Measurements from ENCODE around the gene DNAJC10. TPM values are rescaled to one million over a fixed set of nuclear protein-coding genes. Genes with fewer than 3 reads are reported as not detected.
A peak's percentile ranks its signal among the peaks of the same experiment; 100 is the strongest.

Gene DNAJC10
- total RNA-seq, 1 donor from 2014 or later, result 157 TPM

GRCh38 chr2:182784058-182784706 lies 68.1 kb downstream of the DNAJC10 start:
- no peak overlapping the region for H3K4me3 Mint-ChIP-seq (ENCODE audit: unreplicated experiment)
- H3K4me1 Mint-ChIP-seq (ENCODE audit: unreplicated experiment), result peaks cover 3% of the 10 kb centered on the region
- H3K36me3 Mint-ChIP-seq (ENCODE audit: unreplicated experiment), result peaks cover 14% of the 10 kb centered on the region
- H3K9me3 Mint-ChIP-seq (ENCODE audit: unreplicated experiment), result no peaks in the 10 kb centered on the region
- H3K27me3 Mint-ChIP-seq (ENCODE audit: unreplicated experiment), result no peaks in the 10 kb centered on the region
- H3K27ac Mint-ChIP-seq (ENCODE audit: unreplicated experiment), result no peak overlapping the region
- no peak for TF ChIP-seq CTCF (IDR thresholded peaks at IDR 0.05)
- DNase-seq (ENCODE audit: extremely low spot score, unreplicated experiment), result no peak

DNA sequence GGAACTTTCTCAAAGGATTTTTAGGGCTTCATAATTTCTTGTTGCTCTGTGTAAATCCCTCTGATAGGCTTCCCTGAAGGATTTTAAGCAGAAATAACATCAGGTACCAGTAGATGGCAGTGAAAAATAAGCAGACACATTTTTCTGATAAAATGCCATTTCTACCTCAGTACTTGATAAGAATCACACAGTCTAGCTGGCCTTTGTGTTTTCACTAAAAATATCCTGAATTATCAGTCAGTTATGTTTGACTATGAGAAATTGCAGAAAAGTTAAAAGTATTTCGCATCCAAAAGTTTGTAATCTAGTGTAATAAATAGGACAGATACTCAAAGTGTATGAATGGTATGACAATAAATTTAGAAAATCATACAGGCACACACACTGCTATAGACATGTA lies 68.7 kb downstream of the DNAJC10 start:
- Mint-ChIP-seq H3K36me3 (ENCODE audit: unreplicated experiment) (peaks cover 14% of the 10 kb centered on the region), H3K9me3 (ENCODE audit: unreplicated experiment) (no peaks in the 10 kb centered on the region)
- DNase-seq (ENCODE audit: extremely low spot score, unreplicated experiment), result no peak

GRCh38 chr2:182792441-182792840 lies 76.4 kb downstream of the DNAJC10 start:
- no peak for TF ChIP-seq CTCF (IDR thresholded peaks at IDR 0.05)
- Mint-ChIP-seq H3K27me3 (ENCODE audit: unreplicated experiment) (peaks cover 7% of the 10 kb centered on the region), H3K27ac (ENCODE audit: unreplicated experiment) (no peak overlapping the region)

More for the DNA sequence above, 68.7 kb downstream of the DNAJC10 start:
- TF ChIP-seq CTCF (IDR thresholded peaks at IDR 0.05), result peak; percentile 73
- Mint-ChIP-seq H3K27me3 (ENCODE audit: unreplicated experiment) (no peaks in the 10 kb centered on the region), H3K27ac (ENCODE audit: unreplicated experiment) (no peak overlapping the region), H3K4me3 (ENCODE audit: unreplicated experiment) (no peak overlapping the region), H3K4me1 (ENCODE audit: unreplicated experiment) (peaks cover 3% of the 10 kb centered on the region)

GRCh38 chr2:182798736-182799135 lies 82.7 kb downstream of the DNAJC10 start:
- H3K4me3 Mint-ChIP-seq (ENCODE audit: unreplicated experiment), result no peak overlapping the region
- H3K27me3 Mint-ChIP-seq (ENCODE audit: unreplicated experiment), result peaks cover 15% of the 10 kb centered on the region
- no peak overlapping the region for H3K27ac Mint-ChIP-seq (ENCODE audit: unreplicated experiment)
- peaks cover 13% of the 10 kb centered on the region for H3K4me1 Mint-ChIP-seq (ENCODE audit: unreplicated experiment)
- TF ChIP-seq CTCF (IDR thresholded peaks at IDR 0.05), result no peak
- H3K9me3 Mint-ChIP-seq (ENCODE audit: unreplicated experiment), result no peaks in the 10 kb centered on the region
- DNase-seq (ENCODE audit: extremely low spot score, unreplicated experiment), result no peak
- no peaks in the 10 kb centered on the region for H3K36me3 Mint-ChIP-seq (ENCODE audit: unreplicated experiment)

More at GRCh38 chr2:182792441-182792840, 76.4 kb downstream of the DNAJC10 start:
- Mint-ChIP-seq H3K9me3 (ENCODE audit: unreplicated experiment) (no peaks in the 10 kb centered on the region), H3K36me3 (ENCODE audit: unreplicated experiment) (no peaks in the 10 kb centered on the region), H3K4me1 (ENCODE audit: unreplicated experiment) (peaks cover 7% of the 10 kb centered on the region), H3K4me3 (ENCODE audit: unreplicated experiment) (no peak overlapping the region)
- DNase-seq (ENCODE audit: extremely low spot score, unreplicated experiment), result no peak

- Mint-ChIP-seq H3K9me3 (ENCODE audit: unreplicated experiment) (no peaks in the 10 kb centered on the region), H3K36me3 (ENCODE audit: unreplicated experiment) (no peaks in the 10 kb centered on the region), H3K4me1 (ENCODE audit: unreplicated experiment) (peaks cover 20% of the 10 kb centered on the region), H3K4me3 (ENCODE audit: unreplicated experiment) (no peak overlapping the region), H3K27me3 (ENCODE audit: unreplicated experiment) (peaks cover 8% of the 10 kb centered on the region), H3K27ac (ENCODE audit: unreplicated experiment) (no peak overlapping the region)
- no peak for DNase-seq (ENCODE audit: extremely low spot score, unreplicated experiment)
- no peak for TF ChIP-seq CTCF (IDR thresholded peaks at IDR 0.05)
Observed at GRCh38 chr2:182804128-182804527, 88.1 kb downstream of the DNAJC10 start.

Data from osteocyte (in vitro differentiated cells).